Common myeloid progenitor, CD34-positive (primary cell): ENCODE measurements around the gene EMP3.

Experiments used
- CTCF ChIA-PET: fragments of 350-600 bp; sonication (Branson Sonifier 250); formaldehyde crosslinking; loops from one replicate; lab custom pipeline; 2021; ENCODE audit warnings: antibody characterized with exemption; lab: Charles Lee
- POLR2A ChIA-PET: fragments of 350-600 bp; sonication (Branson Sonifier 250); formaldehyde crosslinking; loops from one replicate; lab custom pipeline; 2021; ENCODE audit warnings: antibody characterized with exemption; lab: Charles Lee
- DNase-seq, 3 donors: peaks; one replicate each; pipeline versions ENCODE4 v3.0.0 to v3.0.0-alpha.2; 2013
- H3K27ac ChIP-seq, 2 experiments: 1 replicate in 1 of 2; 2 replicates in 1 of 2; pipeline ENCODE4 v1.7.0; 2013; ENCODE audit warnings: inconsistent platforms in 2 of 2, low read length in 2 of 2, mild to moderate bottlenecking in 2 of 2, low read depth in 1 of 2, moderate library complexity in 1 of 2; ENCODE audit not compliant: severe bottlenecking in 2 of 2, insufficient read depth in 1 of 2, poor library complexity in 1 of 2
- H3K27me3 ChIP-seq, 5 experiments: replicated peaks in 2 of 5; 1 replicate in 3 of 5; 2 replicates in 2 of 5; pipeline versions ENCODE4 v1.6.1 to v1.7.0; 2013; ENCODE audit warnings: low read length in 4 of 5, mild to moderate bottlenecking in 2 of 5, moderate library complexity in 2 of 5, inconsistent platforms in 1 of 5; ENCODE audit not compliant: insufficient read depth in 5 of 5, control insufficient read depth in 4 of 5
- H3K36me3 ChIP-seq, 4 experiments: 1 replicate in 2 of 4; 2 replicates in 2 of 4; pipeline versions ENCODE4 v1.6.1 to v1.7.0; 2013; ENCODE audit warnings: low read length in 3 of 4, control low read depth in 1 of 4, mild to moderate bottlenecking in 1 of 4; ENCODE audit not compliant: control insufficient read depth in 4 of 4, insufficient read depth in 4 of 4
- H3K4me1 ChIP-seq, 4 experiments: 1 replicate in 3 of 4; 2 replicates in 1 of 4; pipeline versions ENCODE4 v1.6.1 to v1.7.1; 2013; ENCODE audit warnings: low read length in 3 of 4, mild to moderate bottlenecking in 3 of 4, control low read depth in 1 of 4, inconsistent platforms in 1 of 4, moderate library complexity in 1 of 4; ENCODE audit not compliant: control insufficient read depth in 4 of 4, insufficient read depth in 4 of 4; ENCODE audit errors: control extremely low read depth in 1 of 4
- H3K4me3 ChIP-seq, 7 experiments: 1 replicate in 4 of 7; 2 replicates in 3 of 7; pipeline versions ENCODE4 v1.5.1 to v1.7.0; 2013; ENCODE audit warnings: mild to moderate bottlenecking in 7 of 7, low read length in 6 of 7, moderate library complexity in 6 of 7, inconsistent platforms in 2 of 7, low read depth in 2 of 7, control low read depth in 1 of 7; ENCODE audit not compliant: insufficient read depth in 4 of 7, control insufficient read depth in 1 of 7; ENCODE audit errors: extremely low read depth in 1 of 7
- H3K9me3 ChIP-seq, 5 experiments: 1 replicate in 4 of 5; 2 replicates in 1 of 5; pipeline versions ENCODE4 v1.6.1 to v1.7.1; 2013; ENCODE audit warnings: low read length in 4 of 5, mild to moderate bottlenecking in 2 of 5, inconsistent platforms in 1 of 5, low read depth in 1 of 5, moderate library complexity in 1 of 5; ENCODE audit not compliant: control insufficient read depth in 4 of 5, insufficient read depth in 2 of 5; ENCODE audit errors: control extremely low read depth in 1 of 5
- WGBS: methylation state at CpG from one replicate; pipeline ENCODE4 v1.1.5; 2013; ENCODE audit not compliant: insufficient coverage; 5-methylcytosine and 5-hydroxymethylcytosine counted together

The EMP3 gene

DNA sequence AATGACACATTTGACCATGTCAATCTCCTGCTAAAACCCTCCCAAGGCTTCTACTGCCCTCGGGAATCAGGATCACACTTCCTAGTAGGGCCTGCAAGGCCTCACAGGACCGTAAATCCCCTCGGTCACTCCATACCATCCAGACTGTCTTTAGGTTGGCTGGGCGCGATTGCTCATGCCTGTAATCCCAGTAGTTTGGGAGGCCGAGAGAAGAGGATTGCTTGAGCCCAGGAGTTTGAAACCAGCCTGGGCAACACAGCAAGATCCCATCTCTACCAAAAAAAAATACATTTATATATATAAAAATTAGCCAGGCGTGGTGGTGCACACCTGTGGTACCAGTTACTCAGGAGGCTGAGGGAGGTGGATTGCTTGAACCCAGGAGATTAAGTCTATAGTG lies 23.4 kb downstream of the EMP3 start:
- no peak overlapping the region for H3K27ac ChIP-seq
- no peaks in the 10 kb centered on the region for H3K9me3 ChIP-seq
- H3K27me3 ChIP-seq: no peaks in the 10 kb centered on the region
- H3K36me3 ChIP-seq: no peaks in the 10 kb centered on the region
- ChIA-PET POLR2A (no interaction called here), CTCF (interaction anchor here (0.5 to 1.3 kb wide), 4 partner anchors 14 to 261 kb away, joined by 3 to 4 read pairs (median 3); no protein-coding TSS in a partner anchor)
- peaks cover 0 to 2% (median 0%) of the 10 kb centered on the region in 4 experiments for H3K4me1 ChIP-seq
- 90% methylated on average over 6 of the region's 7 CpGs for WGBS
- DNase-seq: no peak
- no peak overlapping the region for H3K4me3 ChIP-seq

DNA sequence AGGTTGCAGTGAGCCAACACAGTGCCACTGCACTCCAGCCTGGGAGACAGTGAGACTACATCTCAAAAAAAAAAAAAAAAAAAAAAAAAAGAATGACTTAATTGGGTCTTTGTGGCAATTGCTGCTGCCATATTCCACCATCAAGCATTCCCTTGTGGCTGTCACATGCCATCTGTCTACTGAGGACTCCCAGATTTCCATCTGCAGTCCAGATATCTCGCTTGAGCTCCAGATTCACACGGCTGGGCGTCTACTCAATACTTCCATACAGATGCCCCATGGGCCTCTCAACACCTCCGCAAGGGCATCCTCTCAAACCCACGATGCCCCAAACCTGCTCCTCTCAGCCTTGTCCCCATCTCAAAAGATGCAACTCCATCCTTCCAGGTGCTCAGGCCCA lies 25.5 kb downstream of the EMP3 start:
- Histone ChIP-seq H3K27me3 (no peaks in the 10 kb centered on the region), H3K9me3 (no peaks in the 10 kb centered on the region), H3K4me1 (peaks cover 0 to 4% (median 0%) of the 10 kb centered on the region in 4 experiments), H3K36me3 (no peaks in the 10 kb centered on the region), H3K27ac (no peak overlapping the region), H3K4me3 (no peak overlapping the region)
- DNase-seq: no peak
- 96% methylated on average over 5 of the region's 5 CpGs for WGBS
- ChIA-PET POLR2A (no interaction called here), CTCF (interaction anchor here (0.7 to 2.3 kb wide), 7 partner anchors 8 to 258 kb away, joined by 3 to 9 read pairs (median 4); partner anchors contain the start of gene KDELR1)

DNA sequence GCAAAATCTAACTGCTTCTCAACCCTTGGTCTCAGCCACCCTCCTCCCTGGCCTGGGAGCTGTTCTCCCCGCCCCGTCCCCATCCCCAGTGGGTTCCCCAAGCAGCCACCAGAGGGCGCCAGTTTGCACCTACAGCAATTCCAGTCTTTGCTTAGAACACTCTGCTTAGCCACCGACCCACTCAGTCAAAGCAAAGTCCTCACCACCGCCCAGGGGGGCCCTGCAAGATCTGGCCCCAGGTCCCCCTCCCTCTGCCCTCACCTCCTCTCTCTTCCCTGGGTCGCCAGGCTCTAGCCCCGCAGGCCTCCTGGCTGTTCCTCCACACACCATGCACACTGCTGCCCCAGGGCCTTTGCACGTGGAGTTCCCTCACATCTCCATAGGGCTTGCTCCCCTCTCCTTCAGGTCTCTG lies 26.0 kb downstream of the EMP3 start:
- no peak overlapping the region for H3K4me3 ChIP-seq
- no peaks in the 10 kb centered on the region for H3K36me3 ChIP-seq
- no peak overlapping the region for H3K27ac ChIP-seq
- peak; percentile 68 to 84 (median 81) for DNase-seq
- no peaks in the 10 kb centered on the region for H3K27me3 ChIP-seq
- no peaks in the 10 kb centered on the region for H3K9me3 ChIP-seq
- POLR2A ChIA-PET: no interaction called here
- H3K4me1 ChIP-seq: peaks cover 0 to 4% (median 0%) of the 10 kb centered on the region in 4 experiments
- 39% methylated on average over 8 of the region's 8 CpGs for WGBS
- CTCF ChIA-PET: interaction anchor here (0.7 to 2.3 kb wide), 7 partner anchors 9 to 258 kb away, joined by 3 to 9 read pairs (median 4); no protein-coding TSS in a partner anchor

DNA sequence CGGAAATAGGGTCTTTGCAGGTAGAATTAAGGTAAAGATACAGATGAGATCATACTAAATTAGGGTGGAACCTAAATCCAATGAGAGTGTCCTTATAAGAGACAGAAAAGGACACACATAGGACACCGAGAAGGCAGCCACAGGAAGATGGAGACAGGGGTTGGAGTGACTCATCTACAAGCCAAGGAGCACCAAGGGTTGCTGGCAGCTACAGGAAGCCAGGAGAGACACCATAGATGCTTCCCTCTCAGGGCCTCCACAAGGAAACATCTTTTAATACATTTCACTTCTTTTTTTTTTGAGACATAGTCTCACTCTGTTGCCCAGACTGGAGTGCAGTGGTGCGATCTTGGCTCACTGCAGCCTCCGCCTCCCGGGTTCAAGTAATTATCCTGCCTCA lies 28.3 kb downstream of the EMP3 start:
- no peak overlapping the region for H3K27ac ChIP-seq
- 91% methylated on average over 4 of the region's 5 CpGs for WGBS
- DNase-seq: peak in 1 of 3 donors; percentile 17
- no peaks in the 10 kb centered on the region for H3K9me3 ChIP-seq
- ChIA-PET CTCF (interaction anchor here (1.1 kb wide), 1 partner anchor 9 kb away, joined by 5 read pairs; no protein-coding TSS in a partner anchor), POLR2A (interaction anchor here (0.6 kb wide), 1 partner anchor 20 kb away, joined by 3 read pairs; no protein-coding TSS in a partner anchor)
- no peaks in the 10 kb centered on the region for H3K36me3 ChIP-seq
- H3K4me1 ChIP-seq: peaks cover 0 to 4% (median 0%) of the 10 kb centered on the region in 4 experiments
- no peak overlapping the region for H3K4me3 ChIP-seq
- H3K27me3 ChIP-seq: no peaks in the 10 kb centered on the region

DNA sequence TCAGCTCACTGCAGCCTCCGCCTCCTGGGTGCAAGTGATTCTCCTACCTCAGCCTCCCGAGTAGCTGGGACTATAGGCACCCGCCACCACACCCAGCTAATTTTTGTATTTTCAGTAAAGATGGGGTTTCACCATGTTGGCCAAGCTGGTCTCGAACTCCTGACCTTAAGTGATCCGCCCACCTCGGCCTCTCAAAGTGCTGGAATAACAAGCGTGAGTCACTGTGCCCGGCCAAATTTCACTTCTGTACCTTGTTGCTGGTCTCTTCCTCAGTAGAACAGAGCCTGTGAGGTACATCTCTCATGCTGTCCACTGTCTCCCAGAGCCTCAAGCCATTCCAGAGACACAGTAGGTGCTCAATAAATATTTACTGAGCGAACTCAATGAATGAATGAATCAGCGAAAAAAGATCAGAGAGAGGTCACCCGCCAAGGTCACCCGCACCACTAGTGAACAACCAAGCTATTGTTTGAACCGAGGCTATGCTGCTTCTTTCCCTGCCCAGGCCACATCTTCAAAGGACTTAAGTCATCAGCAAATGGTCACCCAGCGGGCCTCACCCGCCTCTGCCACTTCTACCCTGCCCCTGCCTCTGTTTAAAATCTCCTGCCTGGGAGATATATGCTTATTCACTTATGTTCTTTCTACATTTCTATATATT lies 29.1 kb downstream of the EMP3 start:
- no peaks in the 10 kb centered on the region for H3K27me3 ChIP-seq
- WGBS: 95% methylated on average over 10 of the region's 15 CpGs
- ChIA-PET POLR2A (no interaction called here), CTCF (interaction anchor here (1.0 to 1.4 kb wide), 3 partner anchors 8 to 225 kb away, joined by 3 to 5 read pairs (median 3); no protein-coding TSS in a partner anchor)
- no peaks in the 10 kb centered on the region for H3K9me3 ChIP-seq
- H3K4me3 ChIP-seq: no peak overlapping the region
- H3K4me1 ChIP-seq: peaks cover 0 to 4% (median 0%) of the 10 kb centered on the region in 4 experiments
- no peaks in the 10 kb centered on the region for H3K36me3 ChIP-seq
- H3K27ac ChIP-seq: no peak overlapping the region
- DNase-seq: no peak

DNA sequence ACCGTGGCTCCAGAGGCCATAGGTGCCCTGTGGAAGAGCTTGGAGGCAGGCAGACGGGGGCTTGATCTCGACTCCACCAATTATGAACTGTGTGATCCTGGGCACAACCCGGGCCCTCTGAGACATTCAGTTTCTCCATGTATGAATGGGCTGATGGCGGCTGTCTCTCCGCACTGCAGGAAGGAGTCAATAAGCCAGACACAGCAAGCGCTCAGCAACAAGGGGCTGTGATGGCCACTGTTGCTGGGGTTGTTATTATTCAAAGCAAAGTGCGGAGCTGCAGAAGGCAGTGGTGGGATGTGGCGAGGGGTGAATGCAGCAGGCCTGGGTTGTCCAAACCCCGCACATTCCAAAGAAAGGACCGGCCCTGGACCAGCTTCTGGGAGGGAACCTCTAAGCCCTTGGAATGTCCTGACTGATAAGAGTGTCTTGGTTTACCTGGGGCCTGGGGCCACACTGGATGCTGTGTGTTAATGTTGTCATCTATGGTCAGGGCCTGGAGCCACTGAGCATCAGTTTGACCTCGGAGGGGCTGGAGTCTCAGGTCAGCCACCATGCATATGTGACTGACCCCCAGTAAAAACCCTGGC lies 30.1 kb downstream of the EMP3 start:
- Histone ChIP-seq H3K4me1 (peaks cover 0 to 4% (median 0%) of the 10 kb centered on the region in 4 experiments), H3K9me3 (no peaks in the 10 kb centered on the region), H3K27ac (no peak overlapping the region), H3K36me3 (no peaks in the 10 kb centered on the region), H3K27me3 (no peaks in the 10 kb centered on the region), H3K4me3 (no peak overlapping the region)
- DNase-seq: no peak
- CTCF ChIA-PET: interaction anchor here (0.8 to 1.4 kb wide), 3 partner anchors 13 to 229 kb away, joined by 3 read pairs; no protein-coding TSS in a partner anchor
- 95% methylated on average over 11 of the region's 12 CpGs for WGBS
- POLR2A ChIA-PET: no interaction called here

DNA sequence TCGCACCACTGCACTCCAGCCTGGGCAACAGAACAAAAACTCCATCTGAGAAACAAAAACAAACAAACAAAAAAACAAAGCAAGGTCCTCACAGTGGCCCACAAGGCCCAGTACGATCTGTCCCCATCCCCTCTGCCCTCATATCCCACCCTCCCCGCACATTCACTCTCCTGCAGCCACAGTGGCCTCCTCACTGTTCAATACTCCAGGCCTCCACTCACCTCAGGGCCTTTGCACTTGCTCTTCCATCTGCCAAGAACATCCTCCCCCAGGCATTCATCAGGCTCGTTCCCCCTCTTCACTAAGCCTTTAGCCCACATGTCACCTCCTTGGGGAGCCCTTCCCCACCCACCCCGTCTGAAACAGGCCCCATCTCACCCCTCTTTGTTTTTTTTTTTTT lies 33.8 kb downstream of the EMP3 start:
- DNase-seq: no peak
- ChIA-PET CTCF (interaction anchor here (1.8 kb wide), 1 partner anchor 14 kb away, joined by 4 read pairs; no protein-coding TSS in a partner anchor), POLR2A (no interaction called here)
- Histone ChIP-seq H3K36me3 (no peaks in the 10 kb centered on the region), H3K9me3 (no peaks in the 10 kb centered on the region), H3K27me3 (no peaks in the 10 kb centered on the region), H3K4me1 (peaks cover 0 to 9% (median 6%) of the 10 kb centered on the region in 4 experiments), H3K27ac (no peak overlapping the region), H3K4me3 (no peak overlapping the region)
- 100% methylated on average over 4 of the region's 5 CpGs for WGBS
